Osteocyte (in vitro differentiated cells): Measurements from ENCODE around the gene FOXI2. TPM values are rescaled to one million over a fixed set of nuclear protein-coding genes. Genes with fewer than 3 reads are reported as not detected.

ENCODE experiments used
- DNase-seq: peaks from one replicate; pipeline ENCODE4 v3.0.0; 2021; ENCODE audit warnings: mixed read lengths; ENCODE audit not compliant: unreplicated experiment; ENCODE audit errors: extremely low spot score
- H3K27ac Mint-ChIP-seq: one replicate; pipeline ENCODE4 v1.8.0; 2021; ENCODE audit warnings: mild to moderate bottlenecking, mixed read lengths; ENCODE audit not compliant: unreplicated experiment
- H3K27me3 Mint-ChIP-seq: one replicate; pipeline ENCODE4 v1.8.0; 2021; ENCODE audit warnings: mixed read lengths; ENCODE audit not compliant: unreplicated experiment
- H3K36me3 Mint-ChIP-seq: one replicate; pipeline ENCODE4 v1.8.0; 2021; ENCODE audit warnings: mixed read lengths; ENCODE audit not compliant: unreplicated experiment
- H3K4me1 Mint-ChIP-seq: one replicate; pipeline ENCODE4 v1.8.0; 2021; ENCODE audit warnings: mixed read lengths; ENCODE audit not compliant: unreplicated experiment
- H3K4me3 Mint-ChIP-seq: one replicate; pipeline ENCODE4 v1.8.0; 2021; ENCODE audit warnings: mild to moderate bottlenecking, moderate library complexity, mixed read lengths; ENCODE audit not compliant: unreplicated experiment
- H3K9me3 Mint-ChIP-seq: one replicate; pipeline ENCODE4 v1.8.0; 2021; ENCODE audit warnings: mixed read lengths; ENCODE audit not compliant: unreplicated experiment
- CTCF ChIP-seq: fragments of 200-600 bp; sonication (generic); IDR thresholded peaks from 2 replicates; pipeline ENCODE4 v1.5.0; 2021; ENCODE audit warnings: antibody characterized with exemption, mild to moderate bottlenecking, moderate library complexity
- total RNA-seq: library from RNA; stranded (reverse); gene quantifications from 2 replicates; pipeline ENCODE4 v1.2.1, GENCODE V29; 2021

The FOXI2 gene
- total RNA-seq, 1 donor from 2014 or later = not detected

- DNase-seq = no peak
- Mint-ChIP-seq H3K4me1 (no peaks in the 10 kb centered on the region), H3K9me3 (no peaks in the 10 kb centered on the region), H3K27me3 (no peaks in the 10 kb centered on the region), H3K27ac (no peak overlapping the region), H3K4me3 (no peak overlapping the region), H3K36me3 (no peaks in the 10 kb centered on the region)
- no peak for TF ChIP-seq CTCF
Observed at GRCh38 chr10:127756264-127756663, 19.3 kb downstream of the FOXI2 start.

- no peaks in the 10 kb centered on the region for H3K4me1 Mint-ChIP-seq
- no peaks in the 10 kb centered on the region for H3K36me3 Mint-ChIP-seq
- H3K9me3 Mint-ChIP-seq = no peaks in the 10 kb centered on the region
- H3K27ac Mint-ChIP-seq = no peak overlapping the region
- no peak for TF ChIP-seq CTCF
- no peak overlapping the region for H3K4me3 Mint-ChIP-seq
- no peaks in the 10 kb centered on the region for H3K27me3 Mint-ChIP-seq
- DNase-seq = no peak
Observed at GRCh38 chr10:127757033-127757432, 20.0 kb downstream of the FOXI2 start.

GRCh38 chr10:127759276-127759675 lies 22.3 kb downstream of the FOXI2 start:
- H3K36me3 Mint-ChIP-seq = no peaks in the 10 kb centered on the region

GRCh38 chr10:127762925-127763324 lies 25.9 kb downstream of the FOXI2 start:
- no peak overlapping the region for H3K27ac Mint-ChIP-seq
- H3K4me3 Mint-ChIP-seq = no peak overlapping the region
- no peaks in the 10 kb centered on the region for H3K27me3 Mint-ChIP-seq
- TF ChIP-seq CTCF = no peak
- no peaks in the 10 kb centered on the region for H3K9me3 Mint-ChIP-seq
- H3K4me1 Mint-ChIP-seq = no peaks in the 10 kb centered on the region
- no peak for DNase-seq
- no peaks in the 10 kb centered on the region for H3K36me3 Mint-ChIP-seq

More at GRCh38 chr10:127759276-127759675, 22.3 kb downstream of the FOXI2 start:
- no peak for DNase-seq
- Mint-ChIP-seq H3K9me3 (no peaks in the 10 kb centered on the region), H3K27ac (no peak overlapping the region), H3K27me3 (no peaks in the 10 kb centered on the region), H3K4me1 (no peaks in the 10 kb centered on the region), H3K4me3 (no peak overlapping the region)
- no peak for TF ChIP-seq CTCF

- Mint-ChIP-seq H3K27me3 (no peaks in the 10 kb centered on the region), H3K36me3 (no peaks in the 10 kb centered on the region), H3K27ac (no peak overlapping the region), H3K9me3 (no peaks in the 10 kb centered on the region), H3K4me3 (no peak overlapping the region), H3K4me1 (no peaks in the 10 kb centered on the region)
- TF ChIP-seq CTCF = no peak
- no peak for DNase-seq
Observed at GRCh38 chr10:127774766-127775559, 38.0 kb downstream of the FOXI2 start.
